HG03442 (cell line): ENCODE results near the gene MED12L.

Experiments used
- ATAC-seq: cut with Tn5 transposase; IDR thresholded peaks from one replicate; pipeline ENCODE4 v1.9.1; 2021; ENCODE audit warnings: mild to moderate bottlenecking, moderate library complexity; ENCODE audit not compliant: unreplicated experiment

Gene MED12L

DNA sequence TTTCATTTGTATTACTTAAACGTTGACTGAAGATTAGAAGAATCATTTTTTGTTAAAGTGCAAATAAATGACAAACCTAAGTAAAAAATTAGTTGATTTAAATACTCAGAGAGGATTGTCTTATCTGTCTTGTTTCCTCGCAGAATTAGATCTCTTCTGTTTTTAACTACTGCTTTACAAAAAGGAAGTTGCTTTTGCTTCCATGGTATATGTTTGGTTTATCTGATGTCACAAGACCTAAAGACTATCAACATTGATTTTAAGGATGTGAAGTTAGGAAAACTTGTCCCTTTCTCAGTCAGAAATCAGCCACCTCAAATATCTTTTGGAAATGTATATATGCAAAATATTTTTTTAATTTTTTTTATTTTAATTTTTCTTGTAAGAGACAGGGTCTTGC, 88.9 kb downstream of the MED12L start:
- ATAC-seq = no peak

DNA sequence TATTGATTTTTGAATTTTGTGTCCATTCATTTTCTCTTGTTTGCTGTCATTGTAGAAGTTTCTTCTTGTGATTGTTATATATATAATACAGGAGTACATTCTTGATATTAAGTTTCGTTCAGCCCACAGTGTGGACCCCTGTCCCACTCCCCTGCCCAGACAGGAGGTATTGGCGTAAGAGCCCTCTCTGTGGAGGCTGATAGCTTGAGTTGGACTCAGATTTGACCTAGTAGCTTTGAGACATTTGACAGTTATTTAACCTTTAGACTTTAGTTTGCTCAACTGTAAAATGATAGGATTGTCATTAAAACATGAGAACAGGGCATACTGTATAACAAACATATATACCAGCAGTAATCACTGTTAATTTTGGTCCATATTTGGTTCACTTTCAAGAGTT, 90.5 kb downstream of the MED12L start:
- ATAC-seq = no peak

DNA sequence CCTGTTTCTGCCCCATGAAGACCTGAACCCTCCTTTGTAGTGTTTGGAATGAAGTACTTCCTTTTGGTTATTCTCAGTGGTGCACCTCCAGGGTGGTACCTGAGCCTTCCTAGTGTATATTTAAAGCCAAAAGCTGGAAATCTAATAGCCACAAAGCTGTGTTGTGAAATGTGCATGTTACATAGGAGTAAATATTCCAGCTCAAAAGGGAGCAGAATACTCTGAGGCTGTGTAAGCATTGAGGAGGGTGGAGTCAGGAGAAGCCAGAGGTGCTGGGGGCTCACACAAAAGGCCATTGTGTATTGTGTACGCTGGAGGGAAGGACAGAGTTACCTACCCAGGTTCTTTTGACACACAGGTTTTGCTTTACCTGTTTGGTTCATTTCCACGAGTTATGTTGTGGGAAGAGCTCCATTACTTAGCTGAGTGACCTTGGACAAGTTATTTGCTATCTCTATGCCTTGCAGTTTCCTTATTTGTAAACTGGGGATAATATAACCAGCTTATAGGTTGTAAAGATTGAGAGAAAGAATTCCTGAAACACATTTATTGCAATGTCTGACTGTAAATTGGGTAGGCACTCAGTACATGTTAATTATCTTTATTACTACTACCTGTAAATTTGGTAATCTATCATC, 92.9 kb downstream of the MED12L start:
- no peak for ATAC-seq

GRCh38 chr3:151182349-151183079, 97.0 kb downstream of the MED12L start:
- no peak for ATAC-seq

DNA sequence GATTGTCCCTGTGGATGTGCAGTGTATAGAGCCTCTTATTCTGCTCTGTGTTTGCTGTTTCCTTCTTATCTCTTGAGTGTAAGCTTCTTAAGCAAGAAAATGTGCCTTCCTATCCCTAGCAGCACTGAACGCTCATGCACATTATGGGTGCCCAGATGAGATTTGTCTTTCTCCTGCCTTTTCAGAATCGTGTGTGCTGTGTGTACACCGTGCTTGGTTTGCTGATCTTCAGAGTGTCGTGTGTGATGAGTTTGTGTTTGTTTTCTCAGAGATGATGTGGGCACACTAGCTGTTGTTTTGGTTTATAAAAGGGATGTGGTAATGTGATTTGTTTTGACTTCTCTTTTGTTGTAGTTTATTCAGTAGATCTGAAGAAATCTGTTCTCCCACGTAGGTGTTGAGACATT, 97.8 kb downstream of the MED12L start:
- no peak for ATAC-seq

DNA sequence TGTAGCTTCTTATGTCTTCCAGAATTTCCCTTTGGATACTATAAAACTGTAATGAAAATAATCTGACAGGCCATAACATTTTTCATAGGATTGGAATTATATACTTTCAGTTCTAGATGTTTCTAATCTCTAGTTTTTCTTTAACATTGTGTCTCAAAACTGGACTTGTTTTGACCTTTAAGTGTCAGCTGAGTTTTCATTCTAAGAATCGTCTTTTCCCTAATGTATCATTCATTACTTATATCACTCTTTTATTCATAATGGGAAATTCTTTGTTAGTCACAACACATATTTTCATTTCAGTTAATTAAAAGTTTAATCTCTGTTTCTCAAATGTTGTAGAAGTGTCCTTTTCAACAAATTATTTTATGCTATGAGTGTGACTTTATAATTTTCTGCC, 105.6 kb downstream of the MED12L start:
- ATAC-seq = no peak

GRCh38 chr3:151192545-151192944, 107.1 kb downstream of the MED12L start:
- no peak for ATAC-seq

DNA sequence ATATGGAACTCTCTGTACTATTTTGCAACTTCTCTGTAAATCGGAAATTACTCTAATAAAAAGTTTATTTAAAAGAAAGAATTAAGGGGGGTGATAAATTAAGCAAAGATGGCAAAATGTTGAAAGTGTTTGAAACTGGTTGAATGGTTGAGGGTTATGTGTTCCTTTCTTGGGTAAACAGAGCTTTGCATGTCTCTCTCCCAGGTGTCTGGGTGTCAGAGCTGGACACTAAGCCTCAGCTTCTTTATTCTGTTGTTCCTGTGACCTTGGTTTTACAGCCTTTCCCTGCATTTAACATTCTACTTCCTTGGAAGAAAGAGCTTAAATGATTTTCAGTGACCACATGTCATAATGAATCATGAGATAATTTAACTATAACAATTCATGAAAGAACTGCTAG, 110.4 kb downstream of the MED12L start:
- no peak for ATAC-seq

DNA sequence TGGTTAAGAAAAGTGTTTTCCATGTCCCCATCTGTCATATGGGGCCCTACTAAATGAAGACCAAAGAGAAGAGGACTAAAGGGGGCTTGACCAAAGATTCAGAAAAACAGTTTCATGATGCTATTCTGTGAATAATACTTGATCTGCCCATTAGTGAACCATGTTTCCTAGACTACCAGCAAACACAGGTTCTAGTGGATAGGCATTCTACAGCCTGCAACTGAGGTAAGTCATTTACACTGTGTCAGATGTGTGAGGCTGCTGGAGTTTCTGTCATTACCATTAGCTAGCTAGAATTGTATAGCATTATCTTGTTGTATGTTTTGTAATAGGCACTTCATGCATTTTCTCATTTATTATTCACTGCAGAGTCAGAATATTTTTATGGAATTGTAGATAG, 111.0 kb downstream of the MED12L start:
- ATAC-seq = no peak

DNA sequence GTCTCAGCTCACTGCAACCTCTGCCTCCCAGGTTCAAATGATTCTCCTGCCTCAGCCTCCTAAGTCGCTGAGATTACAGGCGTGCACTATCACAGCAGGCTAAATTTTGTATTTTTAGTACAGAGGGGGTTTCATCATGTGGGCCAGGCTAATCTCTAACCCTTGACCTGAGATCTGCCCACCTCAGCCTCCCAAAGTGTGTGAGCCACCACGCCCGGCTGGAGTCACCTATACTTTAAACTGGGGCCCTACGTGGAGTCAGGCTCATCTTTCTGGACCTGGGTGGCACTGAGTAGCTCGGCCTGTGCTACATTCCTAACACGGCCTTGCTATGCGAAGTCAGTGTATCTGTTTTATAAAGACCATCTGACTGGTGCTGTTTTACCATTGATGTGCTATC, 111.8 kb downstream of the MED12L start:
- no peak for ATAC-seq

- no peak for ATAC-seq
Measured at GRCh38 chr3:151197981-151198767, 112.7 kb downstream of the MED12L start.

DNA sequence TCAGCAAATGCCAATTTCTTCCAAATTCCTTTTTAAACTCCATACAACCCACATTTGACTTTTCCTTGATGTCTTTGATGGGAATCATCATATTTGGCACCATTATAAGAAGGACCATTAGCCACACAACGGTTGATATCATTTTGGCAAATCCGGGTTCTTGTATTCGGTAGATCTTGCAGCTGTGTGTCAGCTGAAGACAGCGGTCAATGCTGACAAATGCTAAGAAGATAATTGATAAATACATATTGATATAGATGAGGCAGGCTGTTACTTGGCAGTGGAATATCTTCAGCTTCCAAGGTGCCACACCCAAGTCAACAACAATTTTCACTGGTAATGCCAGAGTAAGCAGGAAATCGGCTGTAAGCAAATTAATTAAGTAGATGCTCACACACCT, 113.4 kb downstream of the MED12L start:
- no peak for ATAC-seq

DNA sequence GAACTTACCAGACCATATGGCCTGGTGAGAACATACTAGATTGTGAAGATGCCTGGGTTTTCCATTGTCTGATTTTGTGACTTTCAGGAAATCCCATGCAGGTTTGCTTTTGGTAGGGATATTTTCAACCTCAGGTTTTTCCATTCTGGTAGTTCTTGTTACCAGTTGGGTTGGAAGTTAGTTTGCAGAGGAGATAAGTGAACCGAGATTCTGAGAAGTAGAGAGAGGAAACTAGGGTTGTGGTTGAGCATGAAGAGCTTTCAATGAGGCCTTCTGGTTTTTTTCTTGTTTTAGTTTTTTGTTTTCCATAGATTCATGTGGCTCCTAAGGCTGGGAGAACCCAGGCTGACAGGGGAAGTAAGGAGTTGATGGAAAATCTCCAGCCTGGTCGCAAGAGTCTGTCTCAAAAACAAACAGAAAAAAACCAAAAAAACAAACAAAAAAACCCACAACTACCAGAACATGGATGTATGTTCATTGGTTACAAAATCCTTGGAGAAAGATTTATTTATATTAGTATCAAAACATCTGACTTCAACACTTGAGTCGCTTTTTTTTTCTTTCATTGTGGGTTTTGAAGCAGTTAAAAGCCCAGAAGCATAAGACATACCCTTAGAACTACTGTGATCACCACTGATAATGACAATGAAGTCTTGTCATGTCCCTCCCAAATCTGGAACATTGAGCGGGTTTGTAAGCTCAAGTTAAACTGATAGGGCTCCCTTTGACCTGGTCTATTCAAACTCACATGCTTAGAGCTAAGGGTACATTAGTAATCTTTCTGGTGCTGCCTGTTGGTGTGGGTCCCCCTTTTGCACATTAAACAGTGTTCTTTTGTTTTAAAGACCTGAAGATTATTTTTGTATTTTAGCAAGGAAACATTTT, 114.3 kb downstream of the MED12L start:
- ATAC-seq = no peak

GRCh38 chr3:151200586-151200985, 115.1 kb downstream of the MED12L start:
- no peak for ATAC-seq

- ATAC-seq = no peak
Measured at GRCh38 chr3:151201051-151201730, 115.7 kb downstream of the MED12L start.

GRCh38 chr3:151203051-151203420, 117.6 kb downstream of the MED12L start, which contains the start of gene GPR171:
Gene GPR171, minus strand, starts transcription at chr3:151203216. Its CDS starts 3,830 bp downstream, at chr3:151199386.
- ATAC-seq = peak; percentile 96

GRCh38 chr3:151204530-151205402, 119.3 kb downstream of the MED12L start:
- no peak for ATAC-seq

GRCh38 chr3:151205482-151205881, 120.0 kb downstream of the MED12L start:
- ATAC-seq = no peak

- no peak for ATAC-seq
Measured at GRCh38 chr3:151206201-151206600, 120.7 kb downstream of the MED12L start.
